ENCODE measurements around the gene INHBC. TPM values are rescaled to one million over a fixed set of nuclear protein-coding genes. Genes with fewer than 3 reads are reported as not detected.
A peak's percentile ranks its signal among the peaks of the same experiment; 100 is the strongest.

The INHBC gene
- total RNA-seq, 1 experiment from 2014 or later = 0.35 TPM

DNA sequence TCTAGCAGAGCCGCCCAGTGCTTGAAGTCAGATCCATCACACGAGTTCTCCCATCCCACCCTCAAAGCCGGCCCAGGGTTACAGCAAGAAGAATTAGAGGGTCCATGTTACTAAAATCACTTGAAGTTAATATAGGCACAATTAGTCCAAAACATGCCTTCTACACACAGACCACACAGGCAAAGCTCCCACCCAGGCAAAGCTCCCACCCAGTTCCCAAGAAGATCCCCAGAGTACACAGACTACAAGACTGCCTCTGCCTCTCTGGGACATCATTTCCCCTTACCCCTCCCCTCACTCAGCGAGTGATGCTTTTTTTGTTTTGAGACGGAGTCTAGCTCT lies 28.3 kb downstream of the INHBC start:
- TF ChIP-seq CTCF (conservative IDR thresholded peaks at IDR 0.05) = peak; percentile 22; the same call in 1 of the 2 replicates
- no peak for TF ChIP-seq EZH2 (IDR thresholded peaks at IDR 0.05; ENCODE audit: low read depth)
- H4K20me1 ChIP-seq (ENCODE audit: insufficient read depth) = no peaks in the 10 kb centered on the region
- no peak overlapping the region for H3K27ac ChIP-seq
- H3K4me3 ChIP-seq = no peak overlapping the region
- H3K36me3 ChIP-seq (ENCODE audit: low read depth) = no peaks in the 10 kb centered on the region
- CTCF ChIA-PET = no interaction called here
- H3K4me2 ChIP-seq = peak overlapping the region; percentile 99; the same call in 1 of the 2 replicates
- peaks cover 18% of the 10 kb centered on the region for H3K4me1 ChIP-seq (replicated peaks; ENCODE audit: insufficient read depth)
- H2AFZ ChIP-seq = no peak overlapping the region
- H3F3A ChIP-seq (ENCODE audit: insufficient read depth, low read depth) = no peaks in the 10 kb centered on the region
- H3K9me3 ChIP-seq (ENCODE audit: insufficient read depth, low read depth) = no peaks in the 10 kb centered on the region
- no peaks in the 10 kb centered on the region for H3K79me2 ChIP-seq (ENCODE audit: low read depth)
- no TSS peak for BruUV-seq (replicated peaks)
- no peak for DNase-seq
- POLR2A ChIA-PET (ENCODE audit: unreplicated experiment) = no interaction called here
- H3K27me3 ChIP-seq (ENCODE audit: insufficient read depth, low read depth) = peaks cover 67% of the 10 kb centered on the region
- H3K9me2 ChIP-seq (ENCODE audit: insufficient read depth) = no peaks in the 10 kb centered on the region
- intact Hi-C loops (cut with micrococcal nuclease; ENCODE audit: unreplicated experiment) = loop anchor here (2.0 to 5.0 kb wide), 2 partner anchors 169 to 230 kb away; partner anchors contain the start of gene B4GALNT1

GRCh38 chr12:57464569-57464968 lies 30.0 kb downstream of the INHBC start:
- TF ChIP-seq EZH2 (IDR thresholded peaks at IDR 0.05; ENCODE audit: low read depth) (no peak), CTCF (conservative IDR thresholded peaks at IDR 0.05) (no peak)
- BruUV-seq (replicated peaks) = no TSS peak
- intact Hi-C loops (cut with micrococcal nuclease; ENCODE audit: unreplicated experiment) = loop anchor here (5.0 kb wide), 1 partner anchor 168 kb away; the partner anchor contains the start of gene B4GALNT1

DNA sequence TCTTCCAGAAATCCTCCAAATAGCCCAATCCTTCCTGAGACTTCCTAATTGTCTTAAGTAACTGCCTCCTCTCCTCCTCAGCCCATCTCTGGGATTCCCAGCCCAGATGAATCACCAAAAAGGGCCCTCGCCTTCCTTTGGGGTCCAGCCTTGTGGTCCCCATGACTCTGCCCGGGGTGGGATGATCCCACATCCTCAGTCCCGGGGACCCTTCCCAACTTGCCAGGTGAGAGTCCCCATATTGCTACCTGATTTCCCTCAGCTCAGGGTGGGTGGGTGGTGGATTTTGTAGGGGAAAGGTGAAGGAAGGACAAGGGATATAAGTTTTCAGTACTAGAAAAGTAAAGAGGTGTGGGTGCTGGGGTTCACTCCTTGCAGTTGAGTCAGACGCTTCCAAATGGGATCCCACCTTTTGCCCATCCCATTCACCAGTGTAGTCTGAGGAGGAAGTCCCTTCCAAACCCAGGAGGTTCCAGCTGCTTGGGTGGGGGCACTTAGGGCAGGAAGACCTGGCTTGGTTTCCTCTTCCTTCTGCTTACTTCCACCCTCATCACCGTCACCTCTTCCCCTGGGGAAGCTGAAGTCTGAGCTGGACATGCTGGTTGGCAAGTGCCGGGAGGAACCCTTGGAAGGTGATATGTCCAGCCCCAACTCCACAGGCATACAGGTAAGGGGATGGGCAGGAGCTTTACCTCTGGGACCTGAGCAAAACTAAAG lies 30.6 kb downstream of the INHBC start:
- no peaks in the 10 kb centered on the region for H3F3A ChIP-seq (ENCODE audit: insufficient read depth, low read depth)
- H4K20me1 ChIP-seq (ENCODE audit: insufficient read depth) = no peaks in the 10 kb centered on the region
- intact Hi-C loops (cut with micrococcal nuclease; ENCODE audit: unreplicated experiment) = no loop called here
- CTCF ChIA-PET = no interaction called here
- peaks cover 8% of the 10 kb centered on the region; the same call in 1 of the 2 replicates for H3K4me1 ChIP-seq (replicated peaks; ENCODE audit: insufficient read depth)
- no peaks in the 10 kb centered on the region for H3K36me3 ChIP-seq (ENCODE audit: low read depth)
- POLR2A ChIA-PET (ENCODE audit: unreplicated experiment) = no interaction called here
- no peak overlapping the region for H3K27ac ChIP-seq
- TF ChIP-seq CTCF (conservative IDR thresholded peaks at IDR 0.05) = no peak
- TF ChIP-seq EZH2 (IDR thresholded peaks at IDR 0.05; ENCODE audit: low read depth) = no peak
- peaks cover 88% of the 10 kb centered on the region for H3K27me3 ChIP-seq (ENCODE audit: insufficient read depth, low read depth)
- H3K4me3 ChIP-seq = no peak overlapping the region
- no peak overlapping the region for H2AFZ ChIP-seq
- no peaks in the 10 kb centered on the region for H3K79me2 ChIP-seq (ENCODE audit: low read depth)
- no peak for DNase-seq
- H3K4me2 ChIP-seq = no peak overlapping the region
- no peaks in the 10 kb centered on the region for H3K9me2 ChIP-seq (ENCODE audit: insufficient read depth)
- H3K9me3 ChIP-seq (ENCODE audit: insufficient read depth, low read depth) = no peaks in the 10 kb centered on the region
- no TSS peak for BruUV-seq (replicated peaks)

More at GRCh38 chr12:57464569-57464968, 30.0 kb downstream of the INHBC start:
- no peak overlapping the region for H3K4me2 ChIP-seq
- H3K4me1 ChIP-seq (replicated peaks; ENCODE audit: insufficient read depth) = peaks cover 8% of the 10 kb centered on the region; the same call in 1 of the 2 replicates
- H3K36me3 ChIP-seq (ENCODE audit: low read depth) = no peaks in the 10 kb centered on the region
- H4K20me1 ChIP-seq (ENCODE audit: insufficient read depth) = no peaks in the 10 kb centered on the region
- H2AFZ ChIP-seq = no peak overlapping the region
- H3K9me3 ChIP-seq (ENCODE audit: insufficient read depth, low read depth) = no peaks in the 10 kb centered on the region
- H3F3A ChIP-seq (ENCODE audit: insufficient read depth, low read depth) = no peaks in the 10 kb centered on the region
- peaks cover 83% of the 10 kb centered on the region for H3K27me3 ChIP-seq (ENCODE audit: insufficient read depth, low read depth)
- DNase-seq = no peak
- H3K27ac ChIP-seq = no peak overlapping the region
- no peaks in the 10 kb centered on the region for H3K9me2 ChIP-seq (ENCODE audit: insufficient read depth)
- H3K79me2 ChIP-seq (ENCODE audit: low read depth) = no peaks in the 10 kb centered on the region
- ChIA-PET POLR2A (ENCODE audit: unreplicated experiment) (no interaction called here), CTCF (no interaction called here)
- H3K4me3 ChIP-seq = no peak overlapping the region
